ENCODE measurements around the gene ICA1. TPM values are rescaled to one million over a fixed set of nuclear protein-coding genes. Genes with fewer than 3 reads are reported as not detected.

ICA1 gene
- total and polyA plus RNA-seq, 2 experiments from 2014 or later, result 45.2 to 83.7 TPM

DNA sequence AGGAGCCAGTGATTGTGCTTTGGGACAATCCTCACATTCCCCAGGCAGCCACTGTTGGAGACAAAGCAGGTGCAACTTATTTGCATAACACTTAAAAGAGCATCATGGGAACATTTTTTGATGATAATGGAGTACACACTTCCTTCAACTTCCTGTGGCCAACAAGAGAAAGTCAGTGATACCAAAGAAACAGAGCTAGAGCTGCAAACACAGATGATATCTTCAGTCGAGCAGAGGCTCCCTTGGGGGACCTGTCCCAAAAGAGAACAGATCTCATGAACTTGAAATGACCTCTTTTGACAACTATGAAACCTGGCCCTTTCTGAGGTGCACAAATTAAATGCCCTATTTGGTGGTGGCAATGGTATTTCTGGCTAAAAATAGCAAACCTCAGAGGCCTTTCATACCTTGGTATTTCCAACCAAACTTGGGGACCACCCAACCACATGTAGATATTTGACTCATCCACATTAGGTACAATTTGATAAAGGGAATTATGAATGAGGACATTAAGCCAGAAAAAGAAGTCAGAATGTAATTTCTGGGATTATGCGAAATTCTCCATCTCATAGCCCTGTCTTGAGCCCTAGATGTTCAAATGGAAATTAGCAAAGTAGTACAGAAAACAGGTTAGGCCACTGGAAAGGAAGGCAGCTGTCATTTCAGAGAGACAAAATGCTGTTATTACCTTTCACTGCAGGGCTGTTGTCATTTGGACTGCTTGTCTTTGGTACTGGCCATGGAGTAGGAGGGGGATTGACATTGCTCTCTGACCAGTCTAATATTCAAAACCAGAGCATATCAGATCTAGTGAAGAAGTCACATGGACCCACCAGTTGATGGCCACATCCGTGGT lies 146.2 kb downstream of the ICA1 start (continued):
- no peak for TF ChIP-seq EZH2phosphoT487 (IDR thresholded peaks at IDR 0.05; ENCODE audit: unreplicated experiment)
- TF ChIP-seq, protein P1, sequence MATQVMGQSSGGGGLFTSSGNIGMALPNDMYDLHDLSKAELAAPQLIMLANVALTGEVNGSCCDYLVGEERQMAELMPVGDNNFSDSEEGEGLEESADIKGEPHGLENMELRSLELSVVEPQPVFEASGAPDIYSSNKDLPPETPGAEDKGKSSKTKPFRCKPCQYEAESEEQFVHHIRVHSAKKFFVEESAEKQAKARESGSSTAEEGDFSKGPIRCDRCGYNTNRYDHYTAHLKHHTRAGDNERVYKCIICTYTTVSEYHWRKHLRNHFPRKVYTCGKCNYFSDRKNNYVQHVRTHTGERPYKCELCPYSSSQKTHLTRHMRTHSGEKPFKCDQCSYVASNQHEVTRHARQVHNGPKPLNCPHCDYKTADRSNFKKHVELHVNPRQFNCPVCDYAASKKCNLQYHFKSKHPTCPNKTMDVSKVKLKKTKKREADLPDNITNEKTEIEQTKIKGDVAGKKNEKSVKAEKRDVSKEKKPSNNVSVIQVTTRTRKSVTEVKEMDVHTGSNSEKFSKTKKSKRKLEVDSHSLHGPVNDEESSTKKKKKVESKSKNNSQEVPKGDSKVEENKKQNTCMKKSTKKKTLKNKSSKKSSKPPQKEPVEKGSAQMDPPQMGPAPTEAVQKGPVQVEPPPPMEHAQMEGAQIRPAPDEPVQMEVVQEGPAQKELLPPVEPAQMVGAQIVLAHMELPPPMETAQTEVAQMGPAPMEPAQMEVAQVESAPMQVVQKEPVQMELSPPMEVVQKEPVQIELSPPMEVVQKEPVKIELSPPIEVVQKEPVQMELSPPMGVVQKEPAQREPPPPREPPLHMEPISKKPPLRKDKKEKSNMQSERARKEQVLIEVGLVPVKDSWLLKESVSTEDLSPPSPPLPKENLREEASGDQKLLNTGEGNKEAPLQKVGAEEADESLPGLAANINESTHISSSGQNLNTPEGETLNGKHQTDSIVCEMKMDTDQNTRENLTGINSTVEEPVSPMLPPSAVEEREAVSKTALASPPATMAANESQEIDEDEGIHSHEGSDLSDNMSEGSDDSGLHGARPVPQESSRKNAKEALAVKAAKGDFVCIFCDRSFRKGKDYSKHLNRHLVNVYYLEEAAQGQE (IDR thresholded peaks at IDR 0.05; ENCODE audit: unreplicated experiment), result no peak
- no peak for TF ChIP-seq STAT1 (IDR thresholded peaks at IDR 0.05; ENCODE audit: unreplicated experiment)
- TF ChIP-seq ZNF114 (CRISPR knock-in tag; IDR thresholded peaks at IDR 0.05), result no peak
- TF ChIP-seq NANOG (IDR thresholded peaks at IDR 0.05; ENCODE audit: borderline replicate concordance), result no peak
- no peak for TF ChIP-seq POLR2AphosphoS5 (IDR thresholded peaks at IDR 0.05; ENCODE audit: low read depth)

DNA sequence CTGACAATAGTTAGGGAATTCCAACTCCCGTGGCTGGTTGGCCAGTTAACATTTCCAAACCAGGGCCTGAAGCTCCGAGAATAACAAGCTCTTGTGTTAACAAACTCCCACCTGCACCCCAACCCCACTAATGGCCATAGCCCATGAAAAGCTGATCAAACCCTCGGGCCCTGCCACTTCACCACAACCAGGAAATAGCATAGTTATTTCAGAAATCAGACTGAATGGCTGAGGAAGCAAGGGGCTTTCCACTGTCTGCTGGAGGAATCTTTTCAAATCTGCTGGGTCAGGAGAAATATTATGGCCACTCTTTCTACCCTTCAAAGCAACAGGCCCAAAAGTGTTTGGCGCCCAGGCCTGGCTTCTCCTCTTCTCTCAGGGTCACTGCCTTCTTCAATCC lies 147.8 kb downstream of the ICA1 start:
- Mint-ChIP-seq H3K4me1 (peaks cover 36% of the 10 kb centered on the region), H3K27me3 (ENCODE audit: insufficient read depth, low read depth, poor library complexity) (peaks cover 15% of the 10 kb centered on the region), H3K27ac (no peak overlapping the region), H3K36me3 (ENCODE audit: low read depth) (peaks cover 26% of the 10 kb centered on the region), H3K9me3 (peaks cover 6% of the 10 kb centered on the region; the same call in 2 of the 3 replicates), H3K4me3 (no peak overlapping the region)
- H3K27ac ChIP-seq (ENCODE audit: low read depth), result no peak overlapping the region
- no peak overlapping the region for H3K4me2 ChIP-seq
- H3K4me3 ChIP-seq, result no peak overlapping the region
- no peaks in the 10 kb centered on the region for H3K27me3 ChIP-seq (ENCODE audit: insufficient read depth)
- TF ChIP-seq NANOG (IDR thresholded peaks at IDR 0.05; ENCODE audit: borderline replicate concordance) (no peak), POLR2AphosphoS5 (IDR thresholded peaks at IDR 0.05; ENCODE audit: low read depth) (no peak), JUNB (IDR thresholded peaks at IDR 0.05; ENCODE audit: unreplicated experiment) (no peak), EZH2 (IDR thresholded peaks at IDR 0.05; ENCODE audit: low read depth, unreplicated experiment) (no peak)
- TF ChIP-seq, protein P2, sequence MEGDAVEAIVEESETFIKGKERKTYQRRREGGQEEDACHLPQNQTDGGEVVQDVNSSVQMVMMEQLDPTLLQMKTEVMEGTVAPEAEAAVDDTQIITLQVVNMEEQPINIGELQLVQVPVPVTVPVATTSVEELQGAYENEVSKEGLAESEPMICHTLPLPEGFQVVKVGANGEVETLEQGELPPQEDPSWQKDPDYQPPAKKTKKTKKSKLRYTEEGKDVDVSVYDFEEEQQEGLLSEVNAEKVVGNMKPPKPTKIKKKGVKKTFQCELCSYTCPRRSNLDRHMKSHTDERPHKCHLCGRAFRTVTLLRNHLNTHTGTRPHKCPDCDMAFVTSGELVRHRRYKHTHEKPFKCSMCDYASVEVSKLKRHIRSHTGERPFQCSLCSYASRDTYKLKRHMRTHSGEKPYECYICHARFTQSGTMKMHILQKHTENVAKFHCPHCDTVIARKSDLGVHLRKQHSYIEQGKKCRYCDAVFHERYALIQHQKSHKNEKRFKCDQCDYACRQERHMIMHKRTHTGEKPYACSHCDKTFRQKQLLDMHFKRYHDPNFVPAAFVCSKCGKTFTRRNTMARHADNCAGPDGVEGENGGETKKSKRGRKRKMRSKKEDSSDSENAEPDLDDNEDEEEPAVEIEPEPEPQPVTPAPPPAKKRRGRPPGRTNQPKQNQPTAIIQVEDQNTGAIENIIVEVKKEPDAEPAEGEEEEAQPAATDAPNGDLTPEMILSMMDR (conservative IDR thresholded peaks at IDR 0.05; ENCODE audit: low read depth in 2 of 2), result no peak
- no peak overlapping the region for H2AFZ ChIP-seq
- H3K36me3 ChIP-seq (ENCODE audit: insufficient read depth), result no peaks in the 10 kb centered on the region
- ATAC-seq (no peak), DNase-seq (ENCODE audit: low spot score) (no peak)
- peaks cover 29% of the 10 kb centered on the region for H3K4me1 ChIP-seq (ENCODE audit: insufficient read depth)
- H4K20me1 ChIP-seq (replicated peaks; ENCODE audit: insufficient read depth), result no peaks in the 10 kb centered on the region
- 0 out of 2 replicates have a peak, but pooled peaks cover 2% of the 10 kb centered on the region for H3F3A ChIP-seq (replicated peaks; ENCODE audit: low read depth)
- H3K9me2 ChIP-seq (ENCODE audit: insufficient read depth), result peaks cover 22% of the 10 kb centered on the region; the same call in 1 of the 2 replicates
- H3K79me2 ChIP-seq (replicated peaks; ENCODE audit: insufficient read depth), result no peaks in the 10 kb centered on the region
